ENCODE results near the gene HSPA1A.

DNA sequence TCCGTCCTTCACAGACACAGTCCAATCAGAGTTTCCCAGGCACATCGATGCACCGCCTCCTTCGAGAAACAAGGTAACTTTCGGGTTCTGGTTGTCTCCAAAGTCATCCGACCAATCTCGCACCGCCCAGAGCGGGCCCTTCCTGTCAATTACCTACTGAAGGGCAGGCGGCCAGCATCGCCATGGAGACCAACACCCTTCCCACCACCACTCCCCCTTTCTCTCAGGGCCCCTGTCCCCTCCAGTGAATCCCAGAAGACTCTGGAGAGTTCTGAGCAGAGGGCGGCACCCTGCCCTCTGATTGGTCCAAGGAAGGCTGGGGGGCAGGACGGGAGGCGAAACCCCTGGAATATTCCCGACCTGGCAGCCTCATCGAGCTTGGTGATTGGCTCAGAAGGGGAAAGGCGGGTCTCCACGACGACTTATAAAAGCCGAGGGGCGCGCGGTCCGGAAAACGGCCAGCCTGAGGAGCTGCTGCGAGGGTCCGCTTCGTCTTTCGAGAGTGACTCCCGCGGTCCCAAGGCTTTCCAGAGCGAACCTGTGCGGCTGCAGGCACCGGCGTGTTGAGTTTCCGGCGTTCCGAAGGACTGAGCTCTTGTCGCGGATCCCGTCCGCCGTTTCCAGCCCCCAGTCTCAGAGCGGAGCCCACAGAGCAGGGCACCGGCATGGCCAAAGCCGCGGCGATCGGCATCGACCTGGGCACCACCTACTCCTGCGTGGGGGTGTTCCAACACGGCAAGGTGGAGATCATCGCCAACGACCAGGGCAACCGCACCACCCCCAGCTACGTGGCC is 12.1 kb downstream of the HSPA1A start, which contains the start of gene HSPA1B:
- TF ChIP-seq NFIC (IDR thresholded peaks at IDR 0.05) (peak; percentile 12; the same call in 1 of the 2 replicates), TAF1 (IDR thresholded peaks at IDR 0.05; ENCODE audit: low read depth) (peak; percentile 85), EP300 (IDR thresholded peaks at IDR 0.05; ENCODE audit: borderline replicate concordance) (no peak), RAD21 (IDR thresholded peaks at IDR 0.05; ENCODE audit: low read depth) (no peak), YY1 (IDR thresholded peaks at IDR 0.05; ENCODE audit: low read depth) (no peak), CEBPB (IDR thresholded peaks at IDR 0.05) (no peak), EGR1 (IDR thresholded peaks at IDR 0.05) (no peak), ZBTB7A (IDR thresholded peaks at IDR 0.05; ENCODE audit: low read depth) (no peak), TCF12 (IDR thresholded peaks at IDR 0.05; ENCODE audit: low read depth) (no peak)
- TF ChIP-seq, protein P1, sequence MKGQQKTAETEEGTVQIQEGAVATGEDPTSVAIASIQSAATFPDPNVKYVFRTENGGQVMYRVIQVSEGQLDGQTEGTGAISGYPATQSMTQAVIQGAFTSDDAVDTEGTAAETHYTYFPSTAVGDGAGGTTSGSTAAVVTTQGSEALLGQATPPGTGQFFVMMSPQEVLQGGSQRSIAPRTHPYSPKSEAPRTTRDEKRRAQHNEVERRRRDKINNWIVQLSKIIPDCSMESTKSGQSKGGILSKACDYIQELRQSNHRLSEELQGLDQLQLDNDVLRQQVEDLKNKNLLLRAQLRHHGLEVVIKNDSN (IDR thresholded peaks at IDR 0.05), result no peak
- TF ChIP-seq, protein P2, sequence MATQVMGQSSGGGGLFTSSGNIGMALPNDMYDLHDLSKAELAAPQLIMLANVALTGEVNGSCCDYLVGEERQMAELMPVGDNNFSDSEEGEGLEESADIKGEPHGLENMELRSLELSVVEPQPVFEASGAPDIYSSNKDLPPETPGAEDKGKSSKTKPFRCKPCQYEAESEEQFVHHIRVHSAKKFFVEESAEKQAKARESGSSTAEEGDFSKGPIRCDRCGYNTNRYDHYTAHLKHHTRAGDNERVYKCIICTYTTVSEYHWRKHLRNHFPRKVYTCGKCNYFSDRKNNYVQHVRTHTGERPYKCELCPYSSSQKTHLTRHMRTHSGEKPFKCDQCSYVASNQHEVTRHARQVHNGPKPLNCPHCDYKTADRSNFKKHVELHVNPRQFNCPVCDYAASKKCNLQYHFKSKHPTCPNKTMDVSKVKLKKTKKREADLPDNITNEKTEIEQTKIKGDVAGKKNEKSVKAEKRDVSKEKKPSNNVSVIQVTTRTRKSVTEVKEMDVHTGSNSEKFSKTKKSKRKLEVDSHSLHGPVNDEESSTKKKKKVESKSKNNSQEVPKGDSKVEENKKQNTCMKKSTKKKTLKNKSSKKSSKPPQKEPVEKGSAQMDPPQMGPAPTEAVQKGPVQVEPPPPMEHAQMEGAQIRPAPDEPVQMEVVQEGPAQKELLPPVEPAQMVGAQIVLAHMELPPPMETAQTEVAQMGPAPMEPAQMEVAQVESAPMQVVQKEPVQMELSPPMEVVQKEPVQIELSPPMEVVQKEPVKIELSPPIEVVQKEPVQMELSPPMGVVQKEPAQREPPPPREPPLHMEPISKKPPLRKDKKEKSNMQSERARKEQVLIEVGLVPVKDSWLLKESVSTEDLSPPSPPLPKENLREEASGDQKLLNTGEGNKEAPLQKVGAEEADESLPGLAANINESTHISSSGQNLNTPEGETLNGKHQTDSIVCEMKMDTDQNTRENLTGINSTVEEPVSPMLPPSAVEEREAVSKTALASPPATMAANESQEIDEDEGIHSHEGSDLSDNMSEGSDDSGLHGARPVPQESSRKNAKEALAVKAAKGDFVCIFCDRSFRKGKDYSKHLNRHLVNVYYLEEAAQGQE (IDR thresholded peaks at IDR 0.05; ENCODE audit: low read depth), result no peak
- TF ChIP-seq, protein P3, sequence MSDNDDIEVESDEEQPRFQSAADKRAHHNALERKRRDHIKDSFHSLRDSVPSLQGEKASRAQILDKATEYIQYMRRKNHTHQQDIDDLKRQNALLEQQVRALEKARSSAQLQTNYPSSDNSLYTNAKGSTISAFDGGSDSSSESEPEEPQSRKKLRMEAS (IDR thresholded peaks at IDR 0.05), result no peak; the same call in 1 of the 2 replicates
